DOHH2 (cell line): ENCODE data around the gene TMEM273.

Source experiments
- H3F3A ChIP-seq: fragments of 200-600 bp; sonication (generic), shearing (Covaris generic); 2 replicates; pipeline ENCODE4 v1.6.0; 2016; ENCODE audit warnings: antibody characterized with exemption, mild to moderate bottlenecking; ENCODE audit not compliant: control insufficient read depth, insufficient read depth
- H3K27ac ChIP-seq: fragments of 200-600 bp; sonication (generic); 2 replicates; pipeline ENCODE4 v1.5.1; 2014; ENCODE audit warnings: low read depth, mild to moderate bottlenecking, low read length, moderate library complexity
- H3K27me3 ChIP-seq: fragments of 200-600 bp; sonication (generic); 2 replicates; pipeline ENCODE4 v1.6.1; 2014; ENCODE audit warnings: mild to moderate bottlenecking, low read length, mixed read lengths; ENCODE audit not compliant: control insufficient read depth
- H3K36me3 ChIP-seq: fragments of 200-600 bp; sonication (generic); 2 replicates; pipeline ENCODE4 v1.6.1; 2014; ENCODE audit warnings: mild to moderate bottlenecking, low read length, moderate library complexity, mixed read lengths; ENCODE audit not compliant: control insufficient read depth
- H3K4me1 ChIP-seq: fragments of 200-600 bp; sonication (generic); 2 replicates; pipeline ENCODE4 v1.6.1; 2014; ENCODE audit warnings: mild to moderate bottlenecking, low read length, mixed read lengths; ENCODE audit not compliant: control insufficient read depth
- H3K4me2 ChIP-seq: fragments of 200-600 bp; sonication (generic); 2 replicates; pipeline ENCODE4 v1.6.0; 2014; ENCODE audit warnings: mild to moderate bottlenecking, low read length, moderate library complexity
- H3K4me3 ChIP-seq: fragments of 200-600 bp; sonication (generic); 2 replicates; pipeline ENCODE4 v1.5.1; 2014; ENCODE audit warnings: mild to moderate bottlenecking, low read length, mixed read lengths
- H3K79me2 ChIP-seq: fragments of 200-600 bp; sonication (generic); 2 replicates; pipeline ENCODE4 v1.6.1; 2014; ENCODE audit warnings: mild to moderate bottlenecking, low read length, mixed read lengths; ENCODE audit not compliant: control insufficient read depth
- H3K9me2 ChIP-seq: fragments of 200-600 bp; sonication (generic); replicated peaks from 2 replicates; pipeline ENCODE4 v1.6.1; 2014; ENCODE audit warnings: mild to moderate bottlenecking, low read length, mixed read lengths; ENCODE audit not compliant: control insufficient read depth
- H3K9me3 ChIP-seq: fragments of 200-600 bp; sonication (generic); 2 replicates; pipeline ENCODE4 v1.6.1; 2014; ENCODE audit warnings: antibody characterized with exemption, low read length, mixed read lengths; ENCODE audit not compliant: control insufficient read depth, insufficient read depth
- H4K20me1 ChIP-seq: fragments of 200-600 bp; sonication (generic); 2 replicates; pipeline ENCODE4 v1.6.0; 2014; ENCODE audit warnings: low read depth, mild to moderate bottlenecking, antibody characterized with exemption, low read length, moderate library complexity; ENCODE audit not compliant: control insufficient read depth, insufficient read depth
- EZH2phosphoT487 ChIP-seq: fragments of 200-600 bp; sonication (generic); IDR thresholded peaks from 2 replicates; pipeline ENCODE4 v1.6.1; 2017; ENCODE audit warnings: borderline replicate concordance, mild to moderate bottlenecking, antibody characterized with exemption, low read length, moderate library complexity, mixed read lengths
- TF ChIP-seq, protein P1 (sequence below): fragments of 200-600 bp; sonication (generic); IDR thresholded peaks from one replicate; pipeline ENCODE4 v1.5.1; 2014; ENCODE audit warnings: antibody characterized with exemption, mild to moderate bottlenecking, low read depth, low read length; ENCODE audit not compliant: poor library complexity, severe bottlenecking

Gene TMEM273

DNA sequence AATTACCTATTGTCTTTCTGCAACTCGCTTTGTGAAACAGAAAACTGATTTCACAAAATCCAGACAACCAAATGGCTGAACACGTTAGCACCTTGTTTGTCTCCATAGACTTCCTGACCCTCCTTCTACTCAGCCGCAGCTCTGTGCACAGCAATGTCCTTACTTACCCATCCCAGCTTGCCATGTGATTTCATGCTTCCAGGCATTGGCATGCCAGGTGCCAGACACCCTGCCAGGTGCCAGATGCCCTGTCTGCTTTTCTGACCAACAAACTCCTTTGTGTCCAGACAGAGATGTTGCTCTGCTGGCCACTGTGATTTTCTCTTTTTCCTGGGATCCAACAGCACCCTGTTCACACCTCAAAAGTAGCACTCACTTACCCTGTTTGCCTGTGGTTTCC, 38.3 kb downstream of the TMEM273 start:
- H3K27ac ChIP-seq, result no peak overlapping the region
- H3K79me2 ChIP-seq, result no peaks in the 10 kb centered on the region
- H3F3A ChIP-seq, result no peaks in the 10 kb centered on the region
- H3K4me3 ChIP-seq, result no peak overlapping the region
- TF ChIP-seq EZH2phosphoT487, result no peak
- TF ChIP-seq, protein P1, sequence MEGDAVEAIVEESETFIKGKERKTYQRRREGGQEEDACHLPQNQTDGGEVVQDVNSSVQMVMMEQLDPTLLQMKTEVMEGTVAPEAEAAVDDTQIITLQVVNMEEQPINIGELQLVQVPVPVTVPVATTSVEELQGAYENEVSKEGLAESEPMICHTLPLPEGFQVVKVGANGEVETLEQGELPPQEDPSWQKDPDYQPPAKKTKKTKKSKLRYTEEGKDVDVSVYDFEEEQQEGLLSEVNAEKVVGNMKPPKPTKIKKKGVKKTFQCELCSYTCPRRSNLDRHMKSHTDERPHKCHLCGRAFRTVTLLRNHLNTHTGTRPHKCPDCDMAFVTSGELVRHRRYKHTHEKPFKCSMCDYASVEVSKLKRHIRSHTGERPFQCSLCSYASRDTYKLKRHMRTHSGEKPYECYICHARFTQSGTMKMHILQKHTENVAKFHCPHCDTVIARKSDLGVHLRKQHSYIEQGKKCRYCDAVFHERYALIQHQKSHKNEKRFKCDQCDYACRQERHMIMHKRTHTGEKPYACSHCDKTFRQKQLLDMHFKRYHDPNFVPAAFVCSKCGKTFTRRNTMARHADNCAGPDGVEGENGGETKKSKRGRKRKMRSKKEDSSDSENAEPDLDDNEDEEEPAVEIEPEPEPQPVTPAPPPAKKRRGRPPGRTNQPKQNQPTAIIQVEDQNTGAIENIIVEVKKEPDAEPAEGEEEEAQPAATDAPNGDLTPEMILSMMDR, result no peak
- no peaks in the 10 kb centered on the region for H3K9me3 ChIP-seq
- H4K20me1 ChIP-seq, result no peaks in the 10 kb centered on the region
- no peaks in the 10 kb centered on the region for H3K4me1 ChIP-seq
- no peak overlapping the region for H3K4me2 ChIP-seq
- H3K27me3 ChIP-seq, result 0 out of 2 replicates have a peak, but pooled peaks cover 8% of the 10 kb centered on the region
- no peaks in the 10 kb centered on the region for H3K9me2 ChIP-seq
- no peaks in the 10 kb centered on the region for H3K36me3 ChIP-seq

DNA sequence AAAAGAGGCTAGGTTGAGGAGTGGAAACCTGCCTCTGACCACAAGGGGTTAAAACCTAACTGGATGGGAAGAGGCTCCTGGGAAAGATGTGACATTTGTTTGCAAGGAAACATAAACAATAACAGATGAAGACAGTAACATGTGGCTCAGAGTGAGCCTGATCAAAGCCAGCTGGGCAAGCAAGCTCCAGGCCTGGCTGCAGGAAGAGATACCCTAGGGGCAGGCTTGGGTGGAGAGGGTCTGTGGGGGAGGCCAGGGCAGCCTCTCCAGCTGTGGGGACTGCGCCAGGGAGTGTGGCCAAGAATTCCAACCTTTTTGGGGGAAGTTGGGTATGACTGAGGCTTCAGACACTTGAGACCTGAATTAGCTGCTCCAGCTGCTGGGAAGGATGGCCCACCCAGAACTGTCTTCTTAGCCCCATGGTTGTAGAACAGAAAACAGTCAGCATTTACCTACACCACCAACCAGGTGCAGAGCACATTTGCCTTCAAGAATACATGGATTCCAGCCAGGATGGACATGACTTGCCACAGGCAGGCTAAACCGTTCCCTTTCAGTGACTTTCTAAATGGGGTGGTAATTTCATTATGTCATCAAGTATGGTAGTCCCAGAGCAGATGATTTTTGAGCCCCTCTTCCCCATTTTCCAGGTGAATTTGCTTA, 44.0 kb downstream of the TMEM273 start:
- no peaks in the 10 kb centered on the region for H3K9me3 ChIP-seq
- no peaks in the 10 kb centered on the region; the same call in 1 of the 2 replicates for H3K27me3 ChIP-seq
- no peaks in the 10 kb centered on the region for H3K9me2 ChIP-seq
- no peaks in the 10 kb centered on the region for H3K36me3 ChIP-seq
- no peak overlapping the region for H3K4me3 ChIP-seq
- no peaks in the 10 kb centered on the region for H3F3A ChIP-seq
- H3K79me2 ChIP-seq, result no peaks in the 10 kb centered on the region
- H3K4me2 ChIP-seq, result no peak overlapping the region
- no peaks in the 10 kb centered on the region for H3K4me1 ChIP-seq
- TF ChIP-seq EZH2phosphoT487, result no peak
- TF ChIP-seq, protein P1, result no peak
- no peak overlapping the region for H3K27ac ChIP-seq
- H4K20me1 ChIP-seq, result no peaks in the 10 kb centered on the region

DNA sequence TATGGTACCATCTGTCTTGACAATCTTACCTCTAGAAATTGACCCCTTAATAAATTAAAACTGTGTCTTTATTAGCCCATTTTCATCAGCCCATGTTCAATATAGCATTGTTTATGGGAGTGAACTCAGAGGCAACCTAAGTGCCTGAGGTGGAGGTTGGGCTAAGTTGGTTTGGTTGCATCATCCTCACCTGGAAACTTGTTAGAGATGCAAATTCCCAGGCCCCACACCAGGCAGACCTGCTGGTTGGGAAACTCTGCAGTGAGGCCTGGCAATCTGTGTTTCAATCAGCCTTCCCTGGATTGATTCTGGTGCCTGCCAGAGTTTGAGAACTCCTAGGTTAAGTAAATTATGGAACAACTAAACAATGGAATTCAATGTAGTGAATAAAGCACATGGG, 44.9 kb downstream of the TMEM273 start:
- H3K27ac ChIP-seq, result no peak overlapping the region
- TF ChIP-seq, protein P1, result no peak
- no peak for TF ChIP-seq EZH2phosphoT487
- no peaks in the 10 kb centered on the region for H3K79me2 ChIP-seq

More for the DNA sequence above, 44.9 kb downstream of the TMEM273 start:
- no peaks in the 10 kb centered on the region for H3K4me1 ChIP-seq
- no peaks in the 10 kb centered on the region; the same call in 1 of the 2 replicates for H3K27me3 ChIP-seq
- H3K36me3 ChIP-seq, result no peaks in the 10 kb centered on the region
- H3K4me3 ChIP-seq, result no peak overlapping the region
- no peaks in the 10 kb centered on the region for H3F3A ChIP-seq
- no peak overlapping the region for H3K4me2 ChIP-seq
- H4K20me1 ChIP-seq, result no peaks in the 10 kb centered on the region
- no peaks in the 10 kb centered on the region for H3K9me3 ChIP-seq
- no peaks in the 10 kb centered on the region for H3K9me2 ChIP-seq
